K562 (cell line): ENCODE data around the gene POLR2C. TPM values are rescaled to one million over a fixed set of nuclear protein-coding genes. Genes with fewer than 3 reads are reported as not detected.

Source experiments
- ADNP ChIP-seq: fragments of 200-800 bp; sonication (Bioruptor generic); IDR thresholded peaks from 2 replicates; pipeline ENCODE4 v1.6.1; 2016; ENCODE audit warnings: missing genetic modification characterization, missing compliant biosample characterization
- ARHGAP35 ChIP-seq: fragments of 450-650 bp; IDR thresholded peaks from 2 replicates; pipeline ENCODE4 v1.6.1; 2018; ENCODE audit not compliant: partially characterized antibody
- ATF1 ChIP-seq, 2 experiments: fragments of 450-650 bp in 1 of 2; IDR thresholded peaks; 2 replicates each; pipeline ENCODE4 v1.6.1; 2016; ENCODE audit warnings: missing compliant biosample characterization in 1 of 2, missing genetic modification characterization in 1 of 2
- ATF7 ChIP-seq: fragments of 450-650 bp; IDR thresholded peaks from 2 replicates; pipeline ENCODE4 v1.7.1; 2014; ENCODE audit warnings: mild to moderate bottlenecking, moderate library complexity
- BCL6 ChIP-seq: fragments of 250-450 bp; sonication (Bioruptor Pico); IDR thresholded peaks from 2 replicates; pipeline ENCODE4 v1.4.0; 2020
- E2F8 ChIP-seq: fragments of 450-650 bp; IDR thresholded peaks from 2 replicates; pipeline ENCODE4 v1.7.1; 2018; ENCODE audit warnings: mild to moderate bottlenecking, low read depth; ENCODE audit not compliant: partially characterized antibody
- EGR1 ChIP-seq: fragments of 450-650 bp; conservative IDR thresholded peaks from 2 replicates; pipeline ENCODE4 v1.6.1; 2017; ENCODE audit warnings: mild to moderate bottlenecking
- MTA1 ChIP-seq: fragments of 450-650 bp; IDR thresholded peaks from 2 replicates; pipeline ENCODE4 v1.6.1; 2017; ENCODE audit warnings: borderline replicate concordance
- NKRF ChIP-seq: fragments of 450-650 bp; IDR thresholded peaks from 2 replicates; pipeline ENCODE4 v1.6.1; 2016; ENCODE audit warnings: borderline replicate concordance
- NR0B1 ChIP-seq: fragments of 450-650 bp; IDR thresholded peaks from one replicate; pipeline ENCODE4 v1.6.1; 2018; ENCODE audit warnings: mild to moderate bottlenecking, moderate library complexity; ENCODE audit not compliant: partially characterized antibody
- PHB2 ChIP-seq: fragments of 450-650 bp; IDR thresholded peaks from 2 replicates; pipeline ENCODE4 v1.6.1; 2017; ENCODE audit warnings: low read depth
- POLR2A ChIP-seq: fragments of 450-650 bp; conservative IDR thresholded peaks from 2 replicates; pipeline ENCODE4 v1.6.1; 2016
- POLR2B ChIP-seq: fragments of 450-650 bp; IDR thresholded peaks from 2 replicates; pipeline ENCODE4 v1.6.1; 2018; ENCODE audit warnings: low read depth; ENCODE audit not compliant: partially characterized antibody
- RBM17 ChIP-seq: fragments of 200-400 bp; formaldehyde crosslinking; IDR thresholded peaks from 2 replicates; pipeline ENCODE4 v1.6.1; 2017; ENCODE audit warnings: low read depth, mild to moderate bottlenecking, low read length, borderline replicate concordance
- TAF1 ChIP-seq: IDR thresholded peaks from 2 replicates; pipeline ENCODE4 v1.6.1; 2011; ENCODE audit warnings: mild to moderate bottlenecking, low read length, moderate library complexity; ENCODE audit not compliant: insufficient read depth, control insufficient read depth, severe bottlenecking; ENCODE audit errors: extremely low read depth
- TCF7 ChIP-seq: sonication (generic); IDR thresholded peaks from 2 replicates; pipeline ENCODE4 v1.6.1; 2016; ENCODE audit warnings: antibody characterized with exemption, borderline replicate concordance
- TFAP4 ChIP-seq: sonication (generic); formaldehyde crosslinking; IDR thresholded peaks from 2 replicates; pipeline ENCODE4 v1.8.0; 2022; ENCODE audit warnings: missing genetic modification reagents, mild to moderate bottlenecking, moderate library complexity, borderline replicate concordance
- ZBTB2 ChIP-seq: fragments of 450-650 bp; IDR thresholded peaks from 2 replicates; pipeline ENCODE4 v1.6.1; 2016; ENCODE audit warnings: antibody characterized with exemption
- ZFP36 ChIP-seq: fragments of 150-350 bp; IDR thresholded peaks from 2 replicates; pipeline ENCODE4 v1.6.1; 2018; ENCODE audit warnings: low read length, low read depth; ENCODE audit not compliant: partially characterized antibody
- polyA plus RNA-seq, 8 experiments: library from polyadenylated mRNA; depleted of rRNA in 4 of 8; stranded (reverse) in 5 of 8; unstranded in 3 of 8; fragments of >200 nt; fragmentation: Nextera tagmentation in 2 of 8; fragmentation: Illumina TruSeq in 1 of 8; extraction: Ambion mirVana in 2 of 8; extraction: Trizol in 1 of 8; gene quantifications; 2 replicates each; pipeline versions ENCODE4 v1.2.1 to v1.2.3, GENCODE V29; 2011 to 2014; ENCODE audit warnings: inconsistent platforms in 1 of 8, missing spikeins in 1 of 8
- total RNA-seq, 7 experiments: library from RNA; depleted of rRNA in 6 of 7; stranded (reverse); fragments of >200 nt in 6 of 7; fragmentation: Illumina TruSeq in 2 of 7; extraction: Trizol in 2 of 7; gene quantifications; 2 replicates each; pipeline versions ENCODE4 v1.2.1 to v1.2.3, GENCODE V29; 2011 to 2021; ENCODE audit warnings: low replicate concordance in 1 of 7

POLR2C gene
- total and polyA plus RNA-seq, 9 of the 15 experiments (the other 6 are each of a cell fraction or from before 2014, with no cell fraction given): 70.3 to 163 (median 92.3) TPM

GRCh38 chr16:57447186-57447962 is 15.1 kb upstream of the POLR2C start, which contains the start of the genes CIAPIN1 and COQ9 (continued):
- TF ChIP-seq NR0B1: no peak
- no peak for TF ChIP-seq ZFP36
- TF ChIP-seq NKRF: peak; percentile 82; the same call in 1 of the 2 replicates
- TF ChIP-seq POLR2A: peak; percentile 93
- TF ChIP-seq BCL6 (CRISPR knock-in tag): no peak
- peak; percentile 86 for TF ChIP-seq ATF1 (CRISPR knock-in tag; IDR thresholded peaks at IDR 0.05)
- peak; percentile 95 for TF ChIP-seq ATF1 (tag; IDR thresholded peaks at IDR 0.05)
- peak; percentile 96 for TF ChIP-seq MTA1
- TF ChIP-seq ADNP (tag): no peak
- peak; percentile 100 for TF ChIP-seq TAF1
- TF ChIP-seq POLR2B: peak; percentile 87
- TF ChIP-seq E2F8: peak; percentile 59
- peak; percentile 72; the same call in 1 of the 2 replicates for TF ChIP-seq ATF7
- TF ChIP-seq ZBTB2: peak; percentile 91
- no peak for TF ChIP-seq TCF7
- peak; percentile 95 for TF ChIP-seq ARHGAP35
- TF ChIP-seq PHB2: no peak
- TF ChIP-seq TFAP4 (CRISPR knock-in tag): peak; percentile 93
- TF ChIP-seq RBM17: no peak
- TF ChIP-seq EGR1: peak; percentile 83
